PFSK-1 (cell line): Measurements from ENCODE around the gene BCR.

ENCODE experiments used
- FOXP2 ChIP-seq: optimal IDR thresholded peaks from 2 replicates; pipeline ENCODE3; 2011; ENCODE audit warnings: borderline replicate concordance, control low read depth, inconsistent platforms; ENCODE audit not compliant: insufficient read depth; ENCODE audit errors: extremely low read length, extremely low read depth
- POLR2AphosphoS5 ChIP-seq: IDR thresholded peaks from 2 replicates; pipeline ENCODE4 v1.6.1; 2012; ENCODE audit warnings: low read depth, mild to moderate bottlenecking, control low read depth, low read length, moderate library complexity
- TF ChIP-seq, protein P1 (sequence below), 2 experiments: IDR thresholded peaks; 2 replicates each; pipeline versions ENCODE4 v1.6.1 to v1.8.0; 2011 to 2012; ENCODE audit warnings: low read depth in 2 of 2, low read length in 2 of 2, control low read depth in 1 of 2, inconsistent platforms in 1 of 2, mild to moderate bottlenecking in 1 of 2, moderate library complexity in 1 of 2; ENCODE audit not compliant: insufficient read depth in 1 of 2

DNA sequence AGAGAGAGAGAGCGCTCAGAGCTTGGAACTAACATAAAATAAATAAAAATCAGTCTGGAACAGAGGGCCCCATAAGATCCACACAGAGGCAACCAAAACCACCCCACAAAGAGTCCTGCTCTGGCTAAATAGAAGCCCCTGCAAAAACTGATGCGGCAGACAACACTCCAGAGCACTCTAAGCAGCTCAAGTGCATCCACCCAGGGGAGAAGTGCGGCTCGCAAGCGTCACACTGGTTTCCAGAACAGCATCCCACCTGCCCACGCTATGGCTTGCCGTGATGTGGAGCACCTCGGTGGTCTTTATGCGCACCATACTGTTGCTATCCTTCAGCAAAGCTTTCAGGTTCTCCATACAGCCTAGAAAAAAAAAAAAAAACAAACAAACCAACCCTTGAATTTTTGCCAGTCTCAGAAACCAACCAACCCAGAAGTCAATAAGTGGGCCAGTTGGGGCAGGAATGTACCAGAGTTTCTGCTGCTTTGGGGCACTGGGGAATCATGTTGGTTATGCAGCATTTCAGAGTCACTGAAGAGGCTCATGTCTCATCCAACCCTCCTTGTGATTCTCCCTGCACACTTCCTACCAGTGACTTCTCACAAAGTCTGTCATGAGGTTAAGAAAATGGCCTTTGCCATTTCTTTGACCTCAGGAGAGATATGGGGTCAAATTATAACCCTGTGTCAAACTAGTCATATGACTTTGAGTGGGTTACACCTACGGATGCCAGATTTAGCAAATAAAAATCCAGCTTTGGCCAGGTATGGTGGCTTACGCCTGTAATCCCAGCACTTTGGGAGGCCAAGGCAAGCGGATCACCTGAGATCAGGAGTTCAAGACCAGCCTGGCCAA lies 41.5 kb upstream of the BCR start:
- no peak for TF ChIP-seq POLR2AphosphoS5
- TF ChIP-seq, protein P1, sequence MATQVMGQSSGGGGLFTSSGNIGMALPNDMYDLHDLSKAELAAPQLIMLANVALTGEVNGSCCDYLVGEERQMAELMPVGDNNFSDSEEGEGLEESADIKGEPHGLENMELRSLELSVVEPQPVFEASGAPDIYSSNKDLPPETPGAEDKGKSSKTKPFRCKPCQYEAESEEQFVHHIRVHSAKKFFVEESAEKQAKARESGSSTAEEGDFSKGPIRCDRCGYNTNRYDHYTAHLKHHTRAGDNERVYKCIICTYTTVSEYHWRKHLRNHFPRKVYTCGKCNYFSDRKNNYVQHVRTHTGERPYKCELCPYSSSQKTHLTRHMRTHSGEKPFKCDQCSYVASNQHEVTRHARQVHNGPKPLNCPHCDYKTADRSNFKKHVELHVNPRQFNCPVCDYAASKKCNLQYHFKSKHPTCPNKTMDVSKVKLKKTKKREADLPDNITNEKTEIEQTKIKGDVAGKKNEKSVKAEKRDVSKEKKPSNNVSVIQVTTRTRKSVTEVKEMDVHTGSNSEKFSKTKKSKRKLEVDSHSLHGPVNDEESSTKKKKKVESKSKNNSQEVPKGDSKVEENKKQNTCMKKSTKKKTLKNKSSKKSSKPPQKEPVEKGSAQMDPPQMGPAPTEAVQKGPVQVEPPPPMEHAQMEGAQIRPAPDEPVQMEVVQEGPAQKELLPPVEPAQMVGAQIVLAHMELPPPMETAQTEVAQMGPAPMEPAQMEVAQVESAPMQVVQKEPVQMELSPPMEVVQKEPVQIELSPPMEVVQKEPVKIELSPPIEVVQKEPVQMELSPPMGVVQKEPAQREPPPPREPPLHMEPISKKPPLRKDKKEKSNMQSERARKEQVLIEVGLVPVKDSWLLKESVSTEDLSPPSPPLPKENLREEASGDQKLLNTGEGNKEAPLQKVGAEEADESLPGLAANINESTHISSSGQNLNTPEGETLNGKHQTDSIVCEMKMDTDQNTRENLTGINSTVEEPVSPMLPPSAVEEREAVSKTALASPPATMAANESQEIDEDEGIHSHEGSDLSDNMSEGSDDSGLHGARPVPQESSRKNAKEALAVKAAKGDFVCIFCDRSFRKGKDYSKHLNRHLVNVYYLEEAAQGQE (IDR thresholded peaks at IDR 0.05; ENCODE audit: insufficient read depth in 1 of 2, low read depth in 2 of 2, low read length in 2 of 2) = no peak
- no peak for TF ChIP-seq FOXP2
